ENCODE results near the gene TERT.
"Not testable (repeated sequence)": the region's sequence is repeated elsewhere in the genome, so short reads cannot be mapped to it uniquely, and the experiment has no call there.

TERT gene

DNA sequence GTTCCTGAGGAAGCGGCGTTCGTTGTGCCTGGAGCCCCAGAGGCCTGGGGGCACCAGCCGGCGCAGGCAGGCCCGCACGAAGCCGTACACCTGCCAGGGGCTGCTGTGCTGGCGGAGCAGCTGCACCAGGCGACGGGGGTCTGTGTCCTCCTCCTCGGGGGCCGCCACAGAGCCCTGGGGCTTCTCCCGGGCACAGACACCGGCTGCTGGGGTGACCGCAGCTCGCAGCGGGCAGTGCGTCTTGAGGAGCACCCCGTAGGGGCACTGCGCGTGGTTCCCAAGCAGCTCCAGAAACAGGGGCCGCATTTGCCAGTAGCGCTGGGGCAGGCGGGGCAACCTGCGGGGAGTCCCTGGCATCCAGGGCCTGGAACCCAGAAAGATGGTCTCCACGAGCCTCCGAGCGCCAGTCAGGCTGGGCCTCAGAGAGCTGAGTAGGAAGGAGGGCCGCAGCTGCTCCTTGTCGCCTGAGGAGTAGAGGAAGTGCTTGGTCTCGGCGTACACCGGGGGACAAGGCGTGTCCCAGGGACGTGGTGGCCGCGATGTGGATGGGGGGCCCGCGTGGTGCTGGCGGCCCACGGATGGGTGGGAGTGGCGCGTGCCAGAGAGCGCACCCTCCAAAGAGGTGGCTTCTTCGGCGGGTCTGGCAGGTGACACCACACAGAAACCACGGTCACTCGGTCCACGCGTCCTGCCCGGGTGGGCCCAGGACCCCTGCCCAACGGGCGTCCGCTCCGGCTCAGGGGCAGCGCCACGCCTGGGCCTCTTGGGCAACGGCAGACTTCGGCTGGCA lies 1.3 kb downstream of the TERT start:
- no peak for DNase-seq

- DNase-seq: no peak
Observed at GRCh38 chr5:1292846-1293415, 1.9 kb downstream of the TERT start.

DNA sequence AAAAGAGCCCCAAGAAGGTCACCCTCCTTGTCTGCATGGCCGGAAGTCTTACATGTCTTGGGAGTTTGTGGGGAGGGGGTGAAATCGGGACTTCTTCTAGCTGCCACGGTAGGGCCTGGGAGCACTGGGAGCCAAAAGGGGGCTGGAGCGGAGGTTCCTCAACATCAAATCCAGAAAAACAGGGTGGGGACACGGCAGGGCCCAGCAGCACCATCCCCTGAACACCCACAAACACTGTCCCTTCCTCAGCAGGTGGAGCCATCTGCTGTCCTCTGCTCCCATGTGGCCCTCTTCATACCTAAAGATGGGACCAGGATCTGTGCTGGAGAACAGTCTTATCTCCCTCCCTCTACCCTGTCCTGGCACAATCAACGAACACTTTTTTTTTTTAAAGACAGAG lies 2.7 kb downstream of the TERT start:
- DNase-seq: no peak

GRCh38 chr5:1291611-1292080 lies 3.2 kb downstream of the TERT start:
- no peak for DNase-seq

- not testable (repeated sequence) for DNase-seq
Observed at GRCh38 chr5:1290956-1291355, 3.9 kb downstream of the TERT start.

- not testable (repeated sequence) for DNase-seq
Observed at GRCh38 chr5:1289559-1289958, 5.3 kb downstream of the TERT start.

- no peak for DNase-seq
Observed at GRCh38 chr5:1288439-1289335, 6.2 kb downstream of the TERT start.

GRCh38 chr5:1285883-1286291 lies 9.0 kb downstream of the TERT start:
- DNase-seq: no peak

GRCh38 chr5:1285141-1285540 lies 9.7 kb downstream of the TERT start:
- DNase-seq: no peak

DNA sequence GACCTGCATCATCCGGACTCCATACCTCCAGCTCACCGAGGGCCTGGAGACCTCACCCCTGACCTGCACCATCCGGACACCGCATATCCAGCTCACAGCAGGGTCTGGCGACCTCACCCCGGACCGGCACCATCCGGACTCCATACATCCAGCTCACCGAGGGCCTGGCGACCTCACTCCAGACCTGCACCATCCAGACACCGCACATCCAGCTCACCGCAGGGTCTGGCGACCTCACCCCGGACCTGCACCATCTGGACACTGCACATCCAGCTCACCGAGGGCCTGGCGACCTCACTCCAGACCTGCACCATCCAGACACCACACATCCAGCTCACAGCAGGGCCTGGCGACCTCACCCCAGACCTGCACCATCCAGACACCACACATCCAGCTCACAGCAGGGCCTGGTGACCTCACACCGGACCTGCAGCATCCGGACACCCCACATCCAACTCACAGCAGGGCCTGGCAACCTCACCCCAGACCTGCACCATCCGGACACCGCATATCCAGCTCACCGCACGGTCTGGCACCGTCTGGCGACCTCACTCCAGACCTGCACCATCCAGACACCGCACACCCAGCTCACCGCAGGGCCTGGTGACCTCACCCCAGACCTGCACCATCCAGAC lies 10.4 kb downstream of the TERT start:
- DNase-seq: not testable (repeated sequence)

DNA sequence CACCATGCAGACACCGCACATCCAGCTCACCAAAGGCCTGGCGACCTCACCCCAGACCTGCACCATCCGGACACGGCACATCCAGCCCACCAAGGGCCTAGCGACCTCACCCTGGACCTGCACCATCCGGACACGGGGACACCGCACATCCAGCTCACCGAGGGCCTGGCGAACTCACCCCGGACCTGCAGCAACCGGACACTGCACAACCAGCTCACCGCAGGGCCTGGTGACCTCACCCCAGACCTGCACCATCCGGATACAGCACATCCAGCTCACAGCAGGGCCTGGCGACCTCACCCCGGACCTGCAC lies 11.2 kb downstream of the TERT start:
- DNase-seq: not testable (repeated sequence)

DNA sequence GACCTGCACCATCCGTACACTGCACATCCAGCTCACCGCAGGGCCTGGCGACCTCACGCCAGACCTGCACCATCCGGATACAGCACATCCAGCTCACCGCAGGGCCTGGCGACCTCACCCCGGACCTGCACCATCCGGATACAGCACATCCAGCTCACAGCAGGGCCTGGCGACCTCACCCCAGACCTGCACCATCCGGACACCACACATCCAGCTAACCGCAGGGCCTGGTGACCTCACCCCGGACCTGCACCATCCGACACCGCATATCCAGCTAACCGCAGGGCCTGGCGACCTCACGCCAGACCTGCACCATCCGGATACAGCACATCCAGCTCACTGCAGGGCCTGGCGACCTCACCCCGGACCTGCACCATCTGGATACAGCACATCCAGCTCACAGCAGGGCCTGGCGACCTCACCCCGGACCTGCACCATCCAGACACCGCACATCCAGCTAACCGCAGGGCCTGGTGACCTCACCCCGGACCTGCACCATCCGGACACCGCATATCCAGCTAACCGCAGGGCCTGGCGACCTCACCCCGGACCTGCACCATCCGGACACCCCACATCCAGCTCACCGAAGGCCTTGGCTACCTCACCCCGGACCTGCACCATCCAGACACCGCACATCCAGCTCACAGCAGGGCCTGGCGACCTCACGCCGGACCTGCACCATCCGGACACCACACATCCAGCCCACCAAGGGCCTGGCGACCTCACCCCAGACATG lies 11.7 kb downstream of the TERT start:
- DNase-seq: not testable (repeated sequence)

DNA sequence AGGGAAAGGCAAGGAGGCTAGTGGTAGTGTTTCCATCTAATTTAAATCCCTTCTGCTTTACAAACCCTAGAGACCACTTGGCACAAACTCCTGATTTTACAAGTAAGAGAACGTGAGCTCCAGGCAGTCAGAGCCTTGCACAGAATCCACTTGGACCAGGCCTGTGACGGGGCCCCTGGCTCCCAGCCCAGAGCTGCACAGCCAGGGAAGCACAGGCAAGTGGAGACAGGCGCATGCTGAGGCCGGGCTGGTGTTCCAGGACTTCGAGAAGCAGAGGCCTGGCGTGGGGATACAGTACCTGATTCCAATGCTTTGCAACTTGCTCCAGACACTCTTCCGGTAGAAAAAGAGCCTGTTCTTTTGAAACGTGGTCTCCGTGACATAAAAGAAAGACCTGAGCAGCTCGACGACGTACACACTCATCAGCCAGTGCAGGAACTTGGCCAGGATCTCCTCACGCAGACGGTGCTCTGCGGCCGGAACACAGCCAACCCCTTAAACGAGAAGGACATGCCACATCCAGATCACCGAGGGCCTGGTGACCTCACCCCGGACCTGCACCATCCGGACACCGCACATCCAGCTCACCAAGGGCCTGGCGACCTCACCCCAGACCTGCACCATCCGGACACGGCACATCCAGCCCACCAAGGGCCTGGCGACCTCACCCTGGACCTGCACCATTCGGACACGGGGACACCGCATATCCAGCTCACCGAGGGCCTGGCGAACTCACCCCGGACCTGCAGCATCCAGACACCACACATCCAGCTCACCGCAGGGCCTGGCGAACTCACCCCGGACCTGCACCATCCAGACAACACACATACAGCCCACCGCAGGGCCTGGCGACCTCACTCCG lies 12.5 kb downstream of the TERT start:
- DNase-seq: no peak

DNA sequence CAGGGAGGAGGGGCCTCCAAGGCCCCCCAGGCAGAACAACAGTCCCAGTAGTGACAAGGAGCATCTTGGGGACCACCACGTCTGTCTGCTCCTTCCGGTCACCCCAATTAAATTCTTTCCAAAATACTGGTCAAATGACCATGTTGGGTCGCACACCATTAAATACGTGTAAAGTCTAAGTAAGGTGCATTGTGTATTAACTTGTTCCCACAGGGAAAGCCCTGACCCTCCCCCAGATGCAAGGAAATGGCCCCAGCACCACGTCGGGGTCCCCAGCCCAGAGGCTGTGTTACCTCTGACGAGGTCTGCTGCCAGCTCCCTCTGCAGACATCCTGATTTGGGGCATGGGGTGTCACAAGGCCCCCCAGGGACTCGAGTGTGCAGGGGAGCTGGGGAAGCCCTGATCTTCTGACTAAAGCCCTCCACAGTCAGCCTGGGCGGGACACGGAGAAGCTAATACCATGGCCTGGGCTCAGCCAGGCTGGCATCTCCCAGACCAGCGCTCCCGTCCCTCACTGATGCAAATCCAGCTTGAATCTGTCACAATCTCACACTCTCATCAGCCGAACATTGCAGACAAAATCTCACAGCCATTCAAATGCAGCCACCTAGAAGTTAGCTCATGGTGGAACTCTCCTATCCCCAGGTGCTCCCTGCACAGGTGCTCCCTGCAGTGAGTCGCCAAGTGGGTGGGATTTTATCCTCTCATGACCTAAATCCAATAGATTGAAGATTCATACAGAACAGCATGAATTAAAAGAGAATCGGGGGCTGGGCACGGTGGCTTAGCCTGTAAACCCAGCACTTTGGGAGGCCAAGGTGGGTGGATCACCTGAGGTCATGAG lies 13.6 kb downstream of the TERT start:
- no peak for DNase-seq

DNA sequence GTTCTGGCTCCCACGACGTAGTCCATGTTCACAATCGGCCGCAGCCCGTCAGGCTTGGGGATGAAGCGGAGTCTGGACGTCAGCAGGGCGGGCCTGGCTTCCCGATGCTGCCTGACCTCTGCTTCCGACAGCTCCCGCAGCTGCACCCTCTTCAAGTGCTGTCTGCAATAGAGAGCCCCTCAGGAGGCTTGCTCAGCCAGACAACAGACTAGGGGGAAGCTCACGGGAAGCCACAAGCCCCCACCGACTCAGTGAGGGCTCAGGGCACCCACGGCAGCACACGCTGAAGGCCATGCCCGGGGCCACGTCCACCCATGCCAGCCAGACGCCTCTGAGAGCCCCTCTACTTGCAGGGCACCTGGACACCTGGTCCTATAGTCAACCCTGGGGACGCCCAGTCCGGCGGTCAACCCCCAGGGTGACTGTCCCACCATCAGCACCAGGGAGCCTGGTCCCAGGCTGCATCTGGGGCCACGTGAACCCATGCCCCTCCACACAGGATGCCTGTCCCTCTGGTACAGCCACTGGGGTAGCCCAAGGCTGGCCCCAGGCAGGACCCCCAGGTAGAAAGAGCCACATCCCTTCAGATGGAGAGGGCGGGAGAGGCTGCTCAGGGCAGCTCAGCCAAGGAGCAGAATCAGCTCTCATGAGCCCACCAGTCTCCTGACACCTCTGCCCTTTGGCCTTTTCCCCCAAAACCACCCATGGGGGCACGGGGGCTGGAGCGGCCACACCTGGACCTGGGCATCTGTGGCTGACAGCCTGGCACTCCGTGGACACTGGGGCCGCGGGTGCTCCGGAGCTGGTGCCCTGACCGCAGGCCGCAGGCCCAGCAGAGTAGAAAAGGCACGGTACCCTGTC lies 14.5 kb downstream of the TERT start:
- DNase-seq: no peak

- DNase-seq: no peak
Observed at GRCh38 chr5:1279443-1280151, 15.3 kb downstream of the TERT start.

DNA sequence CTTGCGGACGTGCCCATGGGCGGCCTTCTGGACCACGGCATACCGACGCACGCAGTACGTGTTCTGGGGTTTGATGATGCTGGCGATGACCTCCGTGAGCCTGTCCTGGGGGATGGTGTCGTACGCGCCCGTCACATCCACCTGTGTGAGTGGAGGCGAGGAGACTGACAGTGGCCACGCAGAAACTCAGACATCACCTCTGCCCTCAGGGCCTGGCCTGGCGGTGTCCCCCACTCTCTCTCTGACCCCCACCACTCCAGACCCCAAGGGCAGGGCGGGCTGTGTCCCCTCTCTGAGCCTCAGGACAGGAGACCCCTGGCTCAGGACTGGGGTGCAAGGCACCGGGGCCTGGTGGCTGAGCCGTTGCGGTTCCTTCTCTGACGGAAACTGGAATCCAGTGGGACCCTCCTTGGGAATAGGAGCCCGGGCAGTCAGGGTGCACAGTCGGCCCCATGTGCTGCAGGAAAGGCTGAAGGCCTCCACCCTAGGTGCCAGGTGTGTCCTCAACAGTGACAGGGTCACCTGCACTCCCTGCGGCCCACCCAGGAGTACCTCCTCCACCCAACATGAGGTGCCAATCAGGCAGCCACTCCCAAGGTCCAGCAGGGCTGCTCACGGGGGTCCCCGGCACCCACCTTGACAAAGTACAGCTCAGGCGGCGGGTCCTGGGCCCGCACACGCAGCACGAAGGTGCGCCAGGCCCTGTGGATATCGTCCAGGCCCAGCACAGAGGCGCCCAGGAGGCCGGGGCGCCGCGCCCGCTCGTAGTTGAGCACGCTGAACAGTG lies 16.0 kb downstream of the TERT start:
- no peak for DNase-seq

DNA sequence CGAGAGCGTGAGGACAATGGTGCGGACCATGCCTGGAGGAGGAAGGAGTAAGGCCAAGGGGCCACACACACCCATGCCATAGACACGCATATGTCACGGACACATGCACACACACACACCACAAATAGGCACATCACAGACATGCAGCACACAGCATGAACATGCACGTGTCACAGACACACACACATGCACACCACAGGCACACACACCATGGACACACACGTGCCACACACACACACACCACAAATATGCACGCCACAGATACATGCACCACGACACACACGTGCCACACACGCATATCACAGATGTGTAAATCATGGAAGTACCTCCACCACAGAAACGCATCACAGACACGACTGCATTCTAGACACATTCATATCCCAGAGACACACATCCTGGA lies 16.7 kb downstream of the TERT start:
- DNase-seq: no peak

All from cerebellar nuclear complex (tissue), 1 donor.